ENCODE results near the gene VAT1L.

The VAT1L gene

DNA sequence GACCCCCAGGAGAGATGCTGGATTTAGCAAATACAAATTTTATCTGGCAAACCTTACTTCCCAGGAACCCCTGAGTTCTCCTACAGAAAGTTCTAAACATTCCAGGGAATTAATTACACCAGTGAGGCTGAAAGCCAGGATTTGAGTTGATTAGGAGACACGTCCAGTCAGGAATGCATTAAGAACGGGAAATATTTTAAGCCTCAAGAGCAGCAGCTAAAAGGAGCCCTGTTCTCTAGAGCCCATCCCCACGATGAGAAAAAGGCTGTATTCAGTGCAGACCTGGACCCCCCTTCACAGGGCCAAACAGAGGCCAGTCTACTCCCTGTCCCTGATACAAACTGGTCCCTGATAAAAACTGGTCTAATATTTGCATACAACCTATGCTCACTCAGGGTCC lies 55.0 kb downstream of the VAT1L start:
- Histone ChIP-seq H4K20me1 (ENCODE audit: insufficient read depth, low read length) (no peaks in the 10 kb centered on the region), H3K4me2 (ENCODE audit: insufficient read depth, low read length) (no peak overlapping the region), H3K4me3 (ENCODE audit: low read depth in 1 of 2, low read length in 2 of 2) (no peak overlapping the region), H3K36me3 (ENCODE audit: insufficient read depth, low read length) (no peaks in the 10 kb centered on the region), H3K4me1 (ENCODE audit: insufficient read depth, low read length) (no peaks in the 10 kb centered on the region), H3K27ac (ENCODE audit: low read length) (no peak overlapping the region), H3K9ac (ENCODE audit: low read depth, low read length) (no peak overlapping the region), H3K9me3 (ENCODE audit: insufficient read depth, low read length, severe bottlenecking) (no peaks in the 10 kb centered on the region), H2AFZ (ENCODE audit: low read depth, low read length) (no peak overlapping the region), H3K27me3 (ENCODE audit: insufficient read depth, low read length, poor library complexity) (peaks cover 5% of the 10 kb centered on the region), H3K79me2 (ENCODE audit: insufficient read depth, low read length) (no peaks in the 10 kb centered on the region)
- ATAC-seq (ENCODE audit: insufficient read depth, low read depth), result no peak
- no peak for DNase-seq
- no peak for TF ChIP-seq EZH2 (IDR thresholded peaks at IDR 0.05; ENCODE audit: borderline replicate concordance, low read depth, low read length, severe bottlenecking)
- TF ChIP-seq, protein P1, sequence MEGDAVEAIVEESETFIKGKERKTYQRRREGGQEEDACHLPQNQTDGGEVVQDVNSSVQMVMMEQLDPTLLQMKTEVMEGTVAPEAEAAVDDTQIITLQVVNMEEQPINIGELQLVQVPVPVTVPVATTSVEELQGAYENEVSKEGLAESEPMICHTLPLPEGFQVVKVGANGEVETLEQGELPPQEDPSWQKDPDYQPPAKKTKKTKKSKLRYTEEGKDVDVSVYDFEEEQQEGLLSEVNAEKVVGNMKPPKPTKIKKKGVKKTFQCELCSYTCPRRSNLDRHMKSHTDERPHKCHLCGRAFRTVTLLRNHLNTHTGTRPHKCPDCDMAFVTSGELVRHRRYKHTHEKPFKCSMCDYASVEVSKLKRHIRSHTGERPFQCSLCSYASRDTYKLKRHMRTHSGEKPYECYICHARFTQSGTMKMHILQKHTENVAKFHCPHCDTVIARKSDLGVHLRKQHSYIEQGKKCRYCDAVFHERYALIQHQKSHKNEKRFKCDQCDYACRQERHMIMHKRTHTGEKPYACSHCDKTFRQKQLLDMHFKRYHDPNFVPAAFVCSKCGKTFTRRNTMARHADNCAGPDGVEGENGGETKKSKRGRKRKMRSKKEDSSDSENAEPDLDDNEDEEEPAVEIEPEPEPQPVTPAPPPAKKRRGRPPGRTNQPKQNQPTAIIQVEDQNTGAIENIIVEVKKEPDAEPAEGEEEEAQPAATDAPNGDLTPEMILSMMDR (IDR thresholded peaks at IDR 0.05; ENCODE audit: borderline replicate concordance, extremely low read depth, low read length, poor library complexity, severe bottlenecking), result no peak

GRCh38 chr16:77844801-77845200 lies 56.4 kb downstream of the VAT1L start:
- Histone ChIP-seq H3K27me3 (ENCODE audit: insufficient read depth, low read length, poor library complexity) (peaks cover 5% of the 10 kb centered on the region), H3K36me3 (ENCODE audit: insufficient read depth, low read length) (no peaks in the 10 kb centered on the region), H3K27ac (ENCODE audit: low read length) (no peak overlapping the region), H3K9ac (ENCODE audit: low read depth, low read length) (no peak overlapping the region), H3K9me3 (ENCODE audit: insufficient read depth, low read length, severe bottlenecking) (no peaks in the 10 kb centered on the region), H3K79me2 (ENCODE audit: insufficient read depth, low read length) (no peaks in the 10 kb centered on the region), H3K4me1 (ENCODE audit: insufficient read depth, low read length) (no peaks in the 10 kb centered on the region), H4K20me1 (ENCODE audit: insufficient read depth, low read length) (no peaks in the 10 kb centered on the region), H2AFZ (ENCODE audit: low read depth, low read length) (no peak overlapping the region), H3K4me3 (ENCODE audit: low read depth in 1 of 2, low read length in 2 of 2) (no peak overlapping the region), H3K4me2 (ENCODE audit: insufficient read depth, low read length) (no peak overlapping the region)
- TF ChIP-seq, protein P1 (IDR thresholded peaks at IDR 0.05; ENCODE audit: borderline replicate concordance, extremely low read depth, low read length, poor library complexity, severe bottlenecking), result no peak
- TF ChIP-seq EZH2 (IDR thresholded peaks at IDR 0.05; ENCODE audit: borderline replicate concordance, low read depth, low read length, severe bottlenecking), result no peak
- ATAC-seq (ENCODE audit: insufficient read depth, low read depth) (no peak), DNase-seq (no peak)

- no peak overlapping the region for H3K4me2 ChIP-seq (ENCODE audit: insufficient read depth, low read length)
- H4K20me1 ChIP-seq (ENCODE audit: insufficient read depth, low read length), result no peaks in the 10 kb centered on the region
- peaks cover 5% of the 10 kb centered on the region for H3K27me3 ChIP-seq (ENCODE audit: insufficient read depth, low read length, poor library complexity)
- H3K4me3 ChIP-seq (ENCODE audit: low read depth in 1 of 2, low read length in 2 of 2), result no peak overlapping the region
- DNase-seq (no peak), ATAC-seq (ENCODE audit: insufficient read depth, low read depth) (no peak)
- H3K36me3 ChIP-seq (ENCODE audit: insufficient read depth, low read length), result no peaks in the 10 kb centered on the region
- no peak overlapping the region for H3K9ac ChIP-seq (ENCODE audit: low read depth, low read length)
- H3K9me3 ChIP-seq (ENCODE audit: insufficient read depth, low read length, severe bottlenecking), result no peaks in the 10 kb centered on the region
- H3K27ac ChIP-seq (ENCODE audit: low read length), result no peak overlapping the region
- no peaks in the 10 kb centered on the region for H3K79me2 ChIP-seq (ENCODE audit: insufficient read depth, low read length)
- TF ChIP-seq, protein P1 (IDR thresholded peaks at IDR 0.05; ENCODE audit: borderline replicate concordance, extremely low read depth, low read length, poor library complexity, severe bottlenecking), result no peak
- no peak for TF ChIP-seq EZH2 (IDR thresholded peaks at IDR 0.05; ENCODE audit: borderline replicate concordance, low read depth, low read length, severe bottlenecking)
- H2AFZ ChIP-seq (ENCODE audit: low read depth, low read length), result no peak overlapping the region
- no peaks in the 10 kb centered on the region for H3K4me1 ChIP-seq (ENCODE audit: insufficient read depth, low read length)
These were observed 61.4 kb downstream of the VAT1L start for GRCh38 chr16:77849646-77850258.
